Spinal cord (tissue), 10 donors: ENCODE measurements around the gene DNAH8. TPM values are rescaled to one million over a fixed set of nuclear protein-coding genes. Genes with fewer than 3 reads are reported as not detected.

Source experiments
- DNase-seq, 6 donors: peaks; one replicate each; pipeline versions ENCODE4 v3.0.0 to v3.0.0-alpha.2; 2013 to 2015; ENCODE audit warnings: low spot score in 6 of 6, low read depth in 4 of 6
- H3K27ac ChIP-seq: one replicate; pipeline ENCODE4 v1.5.1; 2013; ENCODE audit warnings: low read depth, low read length, control low read depth
- H3K27me3 ChIP-seq: one replicate; pipeline ENCODE4 v1.6.1; 2013; ENCODE audit warnings: low read length; ENCODE audit not compliant: control insufficient read depth, insufficient read depth
- H3K36me3 ChIP-seq: one replicate; pipeline ENCODE4 v1.6.1; 2013; ENCODE audit warnings: low read length; ENCODE audit not compliant: control insufficient read depth, insufficient read depth
- H3K4me1 ChIP-seq: one replicate; pipeline ENCODE4 v1.6.1; 2013; ENCODE audit warnings: low read length; ENCODE audit not compliant: control insufficient read depth, insufficient read depth
- H3K4me3 ChIP-seq: one replicate; pipeline ENCODE4 v1.5.1; 2013; ENCODE audit warnings: low read depth, low read length, control low read depth
- H3K9me3 ChIP-seq: one replicate; pipeline ENCODE4 v1.6.1; 2013; ENCODE audit warnings: low read length; ENCODE audit not compliant: control insufficient read depth, insufficient read depth
- WGBS: methylation state at CpG from one replicate; pipeline ENCODE4 v1.1.5; 2013; ENCODE audit warnings: missing lambda C conversion rate; ENCODE audit not compliant: insufficient coverage; 5-methylcytosine and 5-hydroxymethylcytosine counted together
- polyA plus RNA-seq, 2 donors: library from polyadenylated mRNA; unstranded; fragments of 120-200 nt; gene quantifications; one replicate each; pipeline ENCODE4 v1.2.1, GENCODE V29; 2013; ENCODE audit not compliant: insufficient read length in 2 of 2
- total RNA-seq, 2 donors: library from RNA; depleted of rRNA in 1 of 2; stranded (reverse); fragments of 120-200 nt in 1 of 2; fragments of >200 nt in 1 of 2; gene quantifications; one replicate each; pipeline versions ENCODE4 v1.2.3 to v1.2.4, GENCODE V29; 2013 to 2014
- donor health status: healthy.

DNAH8 gene
- total and polyA plus RNA-seq, 4 donors = 0.03 to 0.17 (median 0.08) TPM

DNA sequence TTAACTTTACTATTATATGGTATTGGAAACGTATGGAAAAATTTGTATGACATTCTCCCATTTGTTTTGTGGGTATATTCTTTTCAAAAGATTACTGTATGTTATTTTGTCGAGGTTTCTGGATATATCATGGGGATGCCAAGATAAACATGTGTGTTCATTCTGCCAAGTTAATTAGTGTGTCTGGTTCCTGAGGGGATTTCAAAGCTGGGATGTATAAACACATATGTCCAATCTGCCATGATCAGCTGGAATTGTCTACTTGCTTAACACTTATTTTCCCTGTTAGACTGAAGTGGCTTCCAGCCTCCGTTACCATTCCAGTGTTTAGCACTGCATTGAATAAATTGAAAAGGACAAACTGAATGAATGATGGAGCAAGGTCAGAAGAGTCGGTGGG, 86.2 kb downstream of the DNAH8 start:
- Histone ChIP-seq H3K36me3 (no peaks in the 10 kb centered on the region), H3K4me1 (no peaks in the 10 kb centered on the region), H3K27ac (no peak overlapping the region), H3K27me3 (no peaks in the 10 kb centered on the region), H3K9me3 (peaks cover 1% of the 10 kb centered on the region), H3K4me3 (no peak overlapping the region)
- peak in 2 of 6 donors; percentile 62 to 91 for DNase-seq
- 83% methylated on average over 2 of the region's 4 CpGs for WGBS

DNA sequence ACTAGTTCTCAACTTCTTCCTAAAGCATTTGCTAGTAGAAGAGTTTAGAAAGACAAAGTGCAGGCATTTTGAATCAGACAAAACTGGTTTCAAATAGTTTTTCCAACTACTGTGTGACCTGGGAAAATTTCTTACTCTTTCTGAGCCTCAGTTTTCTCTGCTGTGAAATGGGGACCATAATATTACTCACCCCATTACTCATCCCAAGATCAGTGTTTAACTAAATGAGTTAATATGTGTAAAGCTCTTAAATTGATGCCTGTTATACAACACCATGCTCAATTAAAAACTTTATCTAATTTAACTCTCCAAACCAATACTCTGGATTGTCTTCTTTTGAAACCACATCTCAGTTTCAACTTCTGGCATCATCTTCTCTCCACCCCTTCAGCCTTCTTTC, 87.4 kb downstream of the DNAH8 start:
- Histone ChIP-seq H3K27me3 (no peaks in the 10 kb centered on the region), H3K36me3 (no peaks in the 10 kb centered on the region), H3K4me1 (no peaks in the 10 kb centered on the region), H3K27ac (no peak overlapping the region), H3K9me3 (peaks cover 1% of the 10 kb centered on the region), H3K4me3 (no peak overlapping the region)
- DNase-seq = no peak

DNA sequence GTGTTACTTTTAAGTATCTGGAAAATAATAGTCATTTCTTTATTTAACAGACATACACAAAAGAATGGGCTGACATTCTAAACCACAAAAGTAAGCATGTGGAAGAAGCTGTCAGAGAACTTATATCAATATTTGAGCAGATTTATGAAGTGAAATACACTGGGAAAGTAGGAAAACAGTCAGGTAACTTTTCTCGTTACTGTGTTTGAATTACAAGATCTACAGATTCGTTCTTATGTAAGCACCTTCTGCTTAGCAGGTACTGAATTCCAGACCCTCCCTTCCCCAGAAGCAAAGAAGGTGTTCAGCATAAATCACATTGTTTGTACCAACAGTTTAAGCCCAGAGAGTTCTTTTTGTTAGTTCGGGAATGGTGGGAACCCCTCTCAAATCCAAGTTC, 88.0 kb downstream of the DNAH8 start:
- no peaks in the 10 kb centered on the region for H3K27me3 ChIP-seq
- no peaks in the 10 kb centered on the region for H3K4me1 ChIP-seq
- no peak overlapping the region for H3K27ac ChIP-seq
- no peak for DNase-seq
- H3K36me3 ChIP-seq = no peaks in the 10 kb centered on the region
- 80% methylated on average over 1 of the region's 3 CpGs for WGBS
- H3K4me3 ChIP-seq = no peak overlapping the region
- peaks cover 1% of the 10 kb centered on the region for H3K9me3 ChIP-seq

DNA sequence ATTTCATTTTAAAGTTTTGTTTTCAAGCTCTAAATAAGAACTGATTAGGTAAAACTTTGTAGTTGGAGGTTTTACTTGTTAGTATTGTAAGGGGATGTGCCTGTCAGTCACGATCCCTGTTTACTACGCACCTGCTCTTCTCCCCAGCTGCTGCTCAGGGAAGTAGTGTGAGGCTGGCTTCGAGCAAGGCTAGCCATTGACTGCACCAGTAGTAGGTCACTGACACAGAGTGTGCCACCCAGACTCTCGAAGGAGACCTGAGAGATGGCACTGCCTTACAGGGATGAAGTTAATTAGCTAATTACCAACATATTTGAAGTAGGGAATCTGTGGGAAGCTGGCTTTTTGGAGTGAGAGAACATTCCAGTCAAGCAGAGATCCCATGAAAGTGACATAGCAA, 89.2 kb downstream of the DNAH8 start:
- no peaks in the 10 kb centered on the region for H3K4me1 ChIP-seq
- 40% methylated on average over 1 of the region's 4 CpGs for WGBS

DNA sequence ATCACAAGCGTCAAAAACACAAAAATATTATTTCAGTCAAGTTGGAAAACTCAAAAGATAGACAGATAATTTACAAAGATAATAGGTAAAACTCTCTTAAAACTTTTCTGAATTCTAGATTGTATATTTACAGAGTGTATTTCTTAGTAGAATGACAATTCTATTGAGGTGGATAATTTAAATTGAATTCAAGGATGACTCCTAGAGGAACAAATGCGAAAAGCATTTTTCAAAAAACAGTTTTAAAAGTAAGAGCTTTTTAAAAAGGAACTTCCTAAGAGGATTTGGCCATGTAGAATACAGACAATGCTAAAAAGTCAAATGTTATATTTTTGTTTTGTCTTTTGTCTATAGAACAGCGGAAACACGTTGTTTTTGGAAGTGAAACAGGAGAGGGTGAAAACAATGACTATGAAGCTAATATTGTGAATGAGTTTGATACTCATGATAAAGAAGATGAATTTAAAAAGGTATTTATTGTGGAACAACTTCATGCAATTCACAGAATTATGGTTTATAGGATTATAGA, 90.1 kb downstream of the DNAH8 start:
- Histone ChIP-seq H3K27ac (no peak overlapping the region), H3K9me3 (peaks cover 1% of the 10 kb centered on the region), H3K27me3 (no peaks in the 10 kb centered on the region), H3K36me3 (no peaks in the 10 kb centered on the region), H3K4me3 (no peak overlapping the region), H3K4me1 (no peaks in the 10 kb centered on the region)
- WGBS = no CpG with 5 or more reads among the region's 4 CpGs
- no peak for DNase-seq

More for the DNA sequence above, 89.2 kb downstream of the DNAH8 start:
- Histone ChIP-seq H3K27me3 (no peaks in the 10 kb centered on the region), H3K27ac (no peak overlapping the region), H3K9me3 (peaks cover 1% of the 10 kb centered on the region), H3K36me3 (no peaks in the 10 kb centered on the region), H3K4me3 (no peak overlapping the region)
- no peak for DNase-seq

DNA sequence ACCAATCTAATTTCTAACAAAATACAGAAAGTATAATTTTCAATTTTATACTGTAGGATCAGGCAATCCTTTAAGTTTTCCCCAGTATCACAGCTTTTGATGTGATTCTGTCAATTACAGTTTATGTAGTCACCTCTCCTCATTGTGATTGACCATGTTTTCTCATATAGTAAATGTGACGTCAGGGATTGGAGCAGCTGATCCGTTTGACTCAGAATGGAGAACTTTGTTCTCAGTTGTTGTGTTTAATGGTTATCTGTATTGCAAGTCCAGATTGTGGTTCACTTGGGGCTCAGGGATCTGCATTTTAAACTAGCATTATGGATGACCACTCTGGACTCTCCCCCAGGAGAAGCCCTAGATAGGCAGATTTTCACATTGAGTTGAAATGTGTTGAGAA, 90.6 kb downstream of the DNAH8 start:
- H3K27me3 ChIP-seq = no peaks in the 10 kb centered on the region
- no peaks in the 10 kb centered on the region for H3K4me1 ChIP-seq
- WGBS = 100% methylated on average over 1 of the region's 2 CpGs
- peaks cover 1% of the 10 kb centered on the region for H3K9me3 ChIP-seq
- no peak for DNase-seq
- H3K27ac ChIP-seq = no peak overlapping the region
- H3K36me3 ChIP-seq = no peaks in the 10 kb centered on the region
- no peak overlapping the region for H3K4me3 ChIP-seq

DNA sequence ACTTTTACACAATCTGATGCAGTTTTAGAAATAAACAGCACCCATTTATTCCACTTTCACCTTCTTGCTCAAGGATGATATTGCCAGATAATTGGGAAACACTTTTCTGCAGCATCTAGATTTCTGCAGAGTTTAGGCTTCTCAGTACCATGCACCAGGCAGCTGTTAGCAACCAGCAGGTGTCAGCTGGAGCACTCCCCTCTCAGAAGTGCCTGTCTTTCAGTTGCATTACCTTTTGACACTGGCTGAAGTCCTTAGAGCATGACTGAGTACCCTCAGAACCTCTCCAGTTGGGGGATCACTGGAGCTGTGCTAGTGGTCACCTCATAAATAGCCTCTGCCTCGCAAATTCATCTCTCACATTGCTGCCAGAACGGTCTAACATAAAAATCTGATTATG, 91.2 kb downstream of the DNAH8 start:
- WGBS = no CpG with 5 or more reads among the region's 2 CpGs
- H3K27ac ChIP-seq = no peak overlapping the region
- H3K36me3 ChIP-seq = no peaks in the 10 kb centered on the region
- DNase-seq = no peak
- no peaks in the 10 kb centered on the region for H3K27me3 ChIP-seq
- no peaks in the 10 kb centered on the region for H3K4me1 ChIP-seq
- H3K4me3 ChIP-seq = no peak overlapping the region
- peaks cover 1% of the 10 kb centered on the region for H3K9me3 ChIP-seq

DNA sequence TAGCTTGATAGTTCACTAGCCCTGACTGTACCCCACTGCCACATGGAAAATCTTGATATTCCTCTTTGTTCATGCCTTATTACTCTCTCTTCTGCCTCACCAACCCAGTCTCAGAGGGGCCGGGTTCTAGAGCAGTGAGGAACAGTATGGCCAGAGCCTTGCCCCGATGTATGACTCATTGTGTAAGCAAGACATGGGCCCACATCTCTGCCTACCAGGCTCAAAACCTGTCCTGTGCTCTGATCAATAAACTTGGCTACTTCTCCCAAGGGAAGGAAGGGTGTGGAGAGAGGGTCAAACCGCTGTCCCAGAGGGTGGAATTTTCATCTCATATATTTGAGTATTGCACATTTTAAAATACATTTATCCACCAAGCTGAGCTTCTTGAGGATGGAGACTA, 91.7 kb downstream of the DNAH8 start:
- no peak for DNase-seq
- WGBS = 100% methylated on average over 2 of the region's 3 CpGs
- Histone ChIP-seq H3K27me3 (no peaks in the 10 kb centered on the region), H3K9me3 (peaks cover 1% of the 10 kb centered on the region), H3K36me3 (no peaks in the 10 kb centered on the region), H3K4me3 (no peak overlapping the region), H3K4me1 (no peaks in the 10 kb centered on the region), H3K27ac (no peak overlapping the region)

DNA sequence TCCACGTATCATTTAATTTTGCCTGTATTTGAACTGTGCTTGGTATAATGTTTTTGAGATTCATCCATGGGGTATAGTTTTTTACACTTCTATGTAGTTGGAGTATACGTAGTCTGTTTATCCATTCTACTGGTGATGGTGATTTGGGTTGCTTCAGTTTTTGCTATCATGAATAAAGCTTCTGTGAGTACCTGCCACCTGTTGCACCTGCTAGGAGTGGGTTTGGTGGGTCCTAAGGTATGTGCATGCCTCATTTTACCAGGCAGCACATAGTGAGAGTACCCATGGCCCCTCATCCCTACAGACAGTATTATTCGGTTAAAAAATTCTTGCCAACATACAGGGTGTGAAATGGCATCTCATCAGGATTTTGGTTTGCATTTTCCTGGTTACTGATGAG, 92.9 kb downstream of the DNAH8 start:
- no peaks in the 10 kb centered on the region for H3K27me3 ChIP-seq
- DNase-seq = no peak
- no peaks in the 10 kb centered on the region for H3K9me3 ChIP-seq
- H3K27ac ChIP-seq = no peak overlapping the region
- no CpG with 5 or more reads among the region's 3 CpGs for WGBS
- H3K36me3 ChIP-seq = no peaks in the 10 kb centered on the region
- no peaks in the 10 kb centered on the region for H3K4me1 ChIP-seq
- H3K4me3 ChIP-seq = no peak overlapping the region

DNA sequence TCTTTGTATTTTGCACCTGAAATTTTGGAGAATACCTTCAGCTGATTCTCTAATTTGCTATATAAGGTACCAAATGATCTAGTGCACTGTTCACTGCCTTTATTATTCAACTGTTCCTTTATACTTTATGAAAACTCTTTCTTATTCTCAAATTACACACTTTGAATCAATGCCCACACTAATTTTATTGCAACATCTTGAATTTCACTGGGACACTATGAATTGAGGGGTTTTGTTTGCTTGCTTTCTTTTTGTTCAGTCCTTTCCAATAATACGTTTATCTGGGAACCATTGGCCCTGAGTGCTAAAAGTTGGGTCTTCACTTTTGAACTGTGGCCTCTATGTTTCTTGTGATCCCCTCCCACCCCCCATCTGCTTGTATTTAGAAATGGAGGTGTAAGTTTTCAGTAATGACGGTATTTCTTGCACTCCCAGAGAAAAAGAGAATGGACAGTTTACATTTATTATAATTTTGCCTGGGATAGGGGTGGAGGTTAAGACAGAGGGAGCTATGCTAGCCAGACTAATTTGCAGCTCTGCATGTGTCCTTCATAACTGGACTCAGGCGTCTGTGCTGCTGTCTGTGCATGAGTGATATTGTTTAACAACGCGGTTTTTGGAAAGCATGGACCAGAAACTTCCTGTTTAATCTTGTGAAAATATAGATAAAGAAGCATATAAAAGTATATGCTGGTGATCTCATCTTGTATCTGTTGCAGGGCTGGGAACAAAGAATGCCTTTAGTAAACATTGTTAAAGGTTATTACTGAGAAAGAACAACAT, 98.1 kb downstream of the DNAH8 start:
- H3K36me3 ChIP-seq = no peaks in the 10 kb centered on the region
- 43% methylated on average over 1 of the region's 5 CpGs for WGBS

More for the DNA sequence above, 98.1 kb downstream of the DNAH8 start:
- Histone ChIP-seq H3K4me3 (no peak overlapping the region), H3K27me3 (no peaks in the 10 kb centered on the region), H3K4me1 (no peaks in the 10 kb centered on the region), H3K27ac (no peak overlapping the region), H3K9me3 (no peaks in the 10 kb centered on the region)
- no peak for DNase-seq
